Sigmoid colon (tissue), 7 donors: ENCODE results near the gene TRIM54. TPM values are rescaled to one million over a fixed set of nuclear protein-coding genes. Genes with fewer than 3 reads are reported as not detected.

Experiments used
- DNase-seq: peaks from one replicate; pipeline ENCODE4 v3.0.0-alpha.2; 2019
- H3K27ac ChIP-seq, 4 donors: fragments of 200-600 bp; sonication (generic); one replicate each; pipeline ENCODE4 v1.5.1; 2016 to 2019; ENCODE audit warnings: mild to moderate bottlenecking in 1 of 4
- H3K27me3 ChIP-seq, 3 donors: fragments of 200-600 bp; sonication (generic); one replicate each; pipeline ENCODE4 v1.5.1; 2019; ENCODE audit warnings: mild to moderate bottlenecking in 1 of 3
- H3K36me3 ChIP-seq, 4 donors: fragments of 200-600 bp; sonication (generic); one replicate each; pipeline ENCODE4 v1.5.1; 2016 to 2019
- H3K4me1 ChIP-seq, 4 donors: fragments of 200-600 bp; sonication (generic); one replicate each; pipeline ENCODE4 v1.5.1; 2017 to 2019
- H3K4me3 ChIP-seq, 4 donors: fragments of 200-600 bp; sonication (generic); one replicate each; pipeline ENCODE4 v1.5.1; 2017 to 2019; ENCODE audit warnings: mild to moderate bottlenecking in 2 of 4, moderate library complexity in 1 of 4
- H3K9me3 ChIP-seq, 4 donors: fragments of 200-600 bp in 3 of 4; sonication (generic) in 3 of 4; one replicate each; pipeline versions ENCODE4 v1.5.1 to v1.6.1; 2013 to 2019
- CTCF ChIP-seq, 4 experiments: fragments of 450-650 bp in 3 of 4; fragments of 200-600 bp in 1 of 4; IDR thresholded peaks; one replicate each; pipeline ENCODE4 v1.5.1; 2016 to 2019; ENCODE audit warnings: antibody characterized with exemption in 4 of 4, mild to moderate bottlenecking in 3 of 4, moderate library complexity in 2 of 4
- EP300 ChIP-seq, 4 donors: sonication (generic); formaldehyde crosslinking; IDR thresholded peaks; one replicate each; pipeline ENCODE4 v1.6.1; 2017; ENCODE audit warnings: antibody characterized with exemption in 4 of 4
- POLR2A ChIP-seq, 2 donors: fragments of 450-650 bp; IDR thresholded peaks; one replicate each; pipeline ENCODE4 v1.6.1; 2016; ENCODE audit warnings: antibody characterized with exemption in 2 of 2, mild to moderate bottlenecking in 2 of 2, moderate library complexity in 2 of 2
- POLR2AphosphoS5 ChIP-seq, 4 donors: sonication (generic); formaldehyde crosslinking; IDR thresholded peaks; one replicate each; pipeline ENCODE4 v1.6.1; 2017; ENCODE audit warnings: antibody characterized with exemption in 4 of 4
- WGBS, 2 donors: extraction: QIAGEN DNeasy Blood & Tissue Kit; methylation state at CpG; one replicate each; pipeline ENCODE4 v1.1.7; 2013; 5-methylcytosine and 5-hydroxymethylcytosine counted together
- intact Hi-C: fragments of 100-400 bp; cut with DNase I; formaldehyde crosslinking; loops from one replicate; pipeline ENCODE4 v1.15.1; 2023
- polyA plus RNA-seq, 3 donors: library from polyadenylated mRNA; stranded (reverse); fragments of 200-250 nt; gene quantifications; one replicate each; pipeline ENCODE4 v1.2.3, GENCODE V29; 2013
- total RNA-seq, 4 donors: library from RNA; depleted of rRNA; stranded (reverse); fragments of >200 nt; gene quantifications; one replicate each; pipeline ENCODE4 v1.1.0, GENCODE V29; 2016
- donor health status: healthy with polysubstance abuse.
- donor health status: Bipolar disorder and iron deficiency.
- donor health status: healthy.

TRIM54 gene
- total and polyA plus RNA-seq, 7 donors: 0.16 to 0.46 (median 0.41) TPM; not detected in 4

GRCh38 chr2:27307545-27308358 is 25.5 kb downstream of the TRIM54 start:
- Histone ChIP-seq H3K9me3 (no peaks in the 10 kb centered on the region), H3K4me1 (peaks cover 0 to 28% (median 23%) of the 10 kb centered on the region in 4 donors), H3K4me3 (no peak overlapping the region), H3K27ac (no peak overlapping the region), H3K36me3 (peaks cover 4 to 17% (median 12%) of the 10 kb centered on the region in 4 donors), H3K27me3 (peaks cover 28 to 55% (median 46%) of the 10 kb centered on the region in 3 donors)
- intact Hi-C loops: no loop called here
- TF ChIP-seq POLR2AphosphoS5 (IDR thresholded peaks at IDR 0.05): no peak
- TF ChIP-seq POLR2A (IDR thresholded peaks at IDR 0.05): no peak
- TF ChIP-seq EP300 (IDR thresholded peaks at IDR 0.05): no peak
- no peak for TF ChIP-seq CTCF (IDR thresholded peaks at IDR 0.05)
- WGBS, 2 donors: 7 to 24% methylated on average over 75 of the region's 75 CpGs
- no peak for DNase-seq

GRCh38 chr2:27308359-27308881 is 26.2 kb downstream of the TRIM54 start, which contains the start of gene UCN:
TSS of gene UCN (minus strand) at chr2:27308445. CDS start at chr2:27307895, 550 bp downstream.
- H3K27me3 ChIP-seq: peaks cover 28 to 55% (median 46%) of the 10 kb centered on the region in 3 donors
- intact Hi-C loops: no loop called here

GRCh38 chr2:27309651-27310050 is 27.4 kb downstream of the TRIM54 start:
- 90 to 97% methylated on average over 6 of the region's 6 CpGs for WGBS, 2 donors
- no peak overlapping the region for H3K4me3 ChIP-seq
- H3K27ac ChIP-seq: no peak overlapping the region
- intact Hi-C loops: no loop called here
- TF ChIP-seq CTCF (IDR thresholded peaks at IDR 0.05): no peak
- peaks cover 28 to 50% (median 42%) of the 10 kb centered on the region in 3 donors for H3K27me3 ChIP-seq
- H3K36me3 ChIP-seq: peaks cover 4 to 17% (median 12%) of the 10 kb centered on the region in 4 donors
- no peak for DNase-seq
- peaks cover 0 to 24% (median 23%) of the 10 kb centered on the region in 4 donors for H3K4me1 ChIP-seq
- H3K9me3 ChIP-seq: no peaks in the 10 kb centered on the region

More at GRCh38 chr2:27308359-27308881, 26.2 kb downstream of the TRIM54 start, which contains the start of gene UCN:
- no peak for DNase-seq
- TF ChIP-seq CTCF (IDR thresholded peaks at IDR 0.05): no peak
- TF ChIP-seq POLR2A (IDR thresholded peaks at IDR 0.05): no peak
- no peak for TF ChIP-seq POLR2AphosphoS5 (IDR thresholded peaks at IDR 0.05)
- TF ChIP-seq EP300 (IDR thresholded peaks at IDR 0.05): no peak
- Histone ChIP-seq H3K4me1 (peaks cover 0 to 24% (median 23%) of the 10 kb centered on the region in 4 donors), H3K36me3 (peaks cover 4 to 17% (median 12%) of the 10 kb centered on the region in 4 donors), H3K27ac (no peak within 1 kb of the TSS), H3K9me3 (no peaks in the 10 kb centered on the region), H3K4me3 (no peak within 1 kb of the TSS)
- 38 to 61% methylated on average over 25 of the region's 25 CpGs for whole genome bisulfite sequencing, 2 donors

- H3K4me3 ChIP-seq: no peak overlapping the region
- 94 to 98% methylated on average over 3 of the region's 3 CpGs for WGBS, 2 donors
- H3K9me3 ChIP-seq: no peaks in the 10 kb centered on the region
- intact Hi-C loops: no loop called here
- no peak for TF ChIP-seq CTCF (IDR thresholded peaks at IDR 0.05)
- no peak for TF ChIP-seq POLR2AphosphoS5 (IDR thresholded peaks at IDR 0.05)
- no peak for TF ChIP-seq POLR2A (IDR thresholded peaks at IDR 0.05)
- no peak for TF ChIP-seq EP300 (IDR thresholded peaks at IDR 0.05)
- DNase-seq: no peak
- H3K27ac ChIP-seq: no peak overlapping the region
- peaks cover 14 to 25% (median 19%) of the 10 kb centered on the region in 3 donors for H3K27me3 ChIP-seq
- peaks cover 0 to 14% (median 12%) of the 10 kb centered on the region in 4 donors for H3K4me1 ChIP-seq
- peaks cover 4 to 25% (median 12%) of the 10 kb centered on the region in 4 donors for H3K36me3 ChIP-seq
Measured at GRCh38 chr2:27312152-27312551, 29.9 kb downstream of the TRIM54 start.
